ENCODE measurements around the gene HOXA10.

HOXA10 gene

DNA sequence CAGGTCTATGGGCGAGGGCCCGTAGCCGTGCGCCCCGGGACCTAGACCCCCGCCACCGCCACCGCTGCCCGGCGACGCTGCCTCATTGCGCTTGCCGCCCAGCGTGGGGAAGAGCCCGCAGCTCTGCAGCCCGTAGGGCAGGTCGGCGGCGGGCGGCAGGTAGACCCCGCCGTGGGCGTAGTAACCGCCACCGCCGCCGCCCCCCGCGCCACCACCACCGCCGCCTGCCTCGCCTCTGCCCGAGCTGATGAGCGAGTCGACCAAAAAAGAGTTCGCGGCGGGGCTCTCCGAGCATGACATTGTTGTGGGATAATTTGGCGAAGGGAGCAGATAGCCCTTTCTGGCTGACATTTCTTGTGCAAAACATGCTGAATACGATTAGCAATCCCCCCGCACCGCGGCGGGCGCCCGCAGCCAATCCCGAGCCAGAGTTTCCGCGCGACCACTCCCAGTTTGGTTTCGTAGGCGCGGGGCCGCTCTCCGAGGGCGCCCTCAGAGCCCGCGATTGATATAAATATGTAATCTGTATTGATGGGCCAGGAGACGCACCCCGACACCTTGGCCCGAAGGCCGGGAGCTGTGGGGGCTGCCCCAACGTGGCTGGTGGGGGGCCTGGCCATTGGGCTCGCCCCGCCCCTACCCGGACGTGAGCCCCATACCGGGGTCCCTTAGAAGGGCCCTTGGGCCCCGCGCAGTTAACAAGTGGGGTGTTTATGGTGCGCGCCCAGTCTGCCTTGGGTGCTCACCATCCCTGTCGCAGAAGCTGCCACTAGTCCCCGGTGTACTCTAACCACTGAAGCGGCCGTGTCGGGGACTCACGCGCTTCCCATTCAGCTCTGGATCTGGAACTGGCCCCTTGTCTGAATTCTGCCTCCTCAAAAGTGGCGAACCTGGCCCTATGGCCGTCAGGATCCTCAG lies at the start of gene HOXA10:
Gene HOXA10, minus strand, starts transcription at position 365 of the 918 bp plus-strand sequence. Its CDS starts 14 bp downstream, at position 351.
- peak; percentile 76 for DNase-seq

DNA sequence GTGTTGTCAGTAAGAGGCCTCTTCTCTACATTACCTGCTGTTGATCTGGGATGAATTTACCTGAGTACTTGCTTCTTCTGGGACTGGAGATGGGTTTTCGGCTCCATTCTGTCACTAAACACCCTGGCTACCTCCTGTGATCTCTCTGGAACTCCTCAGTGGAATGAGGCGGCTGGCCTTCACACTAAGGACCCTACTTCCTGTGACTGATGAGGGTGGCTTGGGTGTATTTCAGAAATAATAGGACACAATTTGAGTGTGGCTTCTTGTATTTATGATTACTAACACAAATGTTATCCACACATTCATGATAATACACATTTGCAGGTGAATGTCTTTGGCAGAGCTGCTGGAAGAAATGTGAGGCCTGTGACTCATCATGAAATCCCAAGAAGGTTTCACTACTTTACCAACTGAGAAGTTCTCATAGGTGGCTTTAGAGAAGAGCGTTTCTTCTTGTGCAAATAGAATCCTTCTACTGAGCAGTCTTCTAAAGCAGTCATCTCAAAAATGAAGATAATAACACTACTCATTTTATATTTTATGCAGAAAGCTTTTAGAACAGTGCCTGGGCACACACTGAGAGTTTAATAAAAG lies 47.2 kb upstream of the HOXA10 start:
- DNase-seq, result no peak

DNA sequence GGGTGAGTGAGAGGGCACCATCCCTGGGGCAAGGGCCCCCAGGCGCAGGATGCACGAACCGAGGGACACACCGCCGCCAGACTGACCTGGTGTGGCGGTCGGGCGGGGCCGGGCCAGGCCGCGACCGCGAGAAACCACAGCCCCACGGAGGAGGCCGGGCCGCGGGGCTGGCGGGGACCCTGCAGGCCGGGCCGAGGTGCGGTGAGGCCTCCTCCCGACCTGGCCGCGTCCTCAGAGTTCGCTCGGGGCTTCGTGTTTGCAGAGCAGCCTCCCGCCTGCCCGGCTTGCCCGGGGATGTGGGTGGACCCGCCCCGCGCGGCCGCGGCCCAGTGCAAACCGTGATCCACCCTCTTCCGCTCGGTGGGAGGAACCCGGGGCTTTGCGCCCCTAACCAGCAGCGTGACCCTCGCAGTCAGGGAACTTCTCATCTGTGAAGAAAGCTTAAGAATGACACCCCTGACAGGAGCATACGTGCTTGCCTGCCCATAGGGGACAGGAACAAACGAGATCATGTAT lies 46.4 kb upstream of the HOXA10 start:
- no peak for DNase-seq

DNA sequence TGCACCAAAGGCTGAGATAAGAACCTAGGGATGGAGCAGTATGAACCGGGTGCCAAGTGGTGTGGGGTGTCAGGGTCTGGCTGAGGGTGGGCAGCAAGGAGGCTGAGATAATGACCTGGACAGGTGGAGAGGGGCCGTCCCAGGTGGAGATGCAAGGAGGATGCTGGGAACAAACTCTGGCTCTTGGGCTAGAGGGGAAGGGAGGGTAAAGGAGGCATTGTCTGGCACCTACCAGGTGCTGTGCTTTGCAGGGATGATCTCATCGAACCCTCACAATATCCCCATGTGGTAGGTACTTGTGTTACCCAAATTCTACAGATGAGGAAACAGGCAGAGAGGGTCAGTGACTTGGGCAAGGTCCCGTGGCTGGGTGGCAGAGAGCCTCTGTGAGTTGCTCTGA lies 45.7 kb upstream of the HOXA10 start:
- DNase-seq, result no peak

DNA sequence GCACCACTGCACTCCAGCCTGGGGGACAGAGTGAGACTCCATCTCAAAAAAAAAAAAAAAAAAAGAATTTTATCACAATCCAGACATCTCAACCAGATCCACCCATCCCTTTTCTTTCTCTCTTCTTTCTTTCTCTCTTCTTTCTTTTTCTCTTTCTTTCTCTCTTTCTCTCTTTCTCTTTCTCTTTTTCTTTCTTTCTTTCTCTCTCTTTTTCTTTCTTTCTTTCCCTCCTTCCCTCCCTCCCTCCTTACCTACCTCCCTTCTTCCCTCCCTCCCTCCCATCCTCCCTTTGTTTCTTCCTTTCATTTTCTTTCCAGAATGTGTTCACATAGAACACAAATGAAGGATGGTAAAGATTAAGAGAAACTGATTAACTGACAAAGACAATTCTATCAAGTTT lies 43.8 kb upstream of the HOXA10 start:
- no peak for DNase-seq

- no peak for DNase-seq
Measured at GRCh38 chr7:27215356-27215755, 41.2 kb upstream of the HOXA10 start.

GRCh38 chr7:27214239-27214950 lies 40.3 kb upstream of the HOXA10 start:
- DNase-seq, result no peak

GRCh38 chr7:27213433-27214238 lies 39.5 kb upstream of the HOXA10 start:
- DNase-seq, result no peak

GRCh38 chr7:27212497-27213432 lies 38.6 kb upstream of the HOXA10 start:
- no peak for DNase-seq

GRCh38 chr7:27211764-27212204 lies 37.7 kb upstream of the HOXA10 start:
- no peak for DNase-seq

GRCh38 chr7:27211084-27211446 lies 36.9 kb upstream of the HOXA10 start:
- no peak for DNase-seq

DNA sequence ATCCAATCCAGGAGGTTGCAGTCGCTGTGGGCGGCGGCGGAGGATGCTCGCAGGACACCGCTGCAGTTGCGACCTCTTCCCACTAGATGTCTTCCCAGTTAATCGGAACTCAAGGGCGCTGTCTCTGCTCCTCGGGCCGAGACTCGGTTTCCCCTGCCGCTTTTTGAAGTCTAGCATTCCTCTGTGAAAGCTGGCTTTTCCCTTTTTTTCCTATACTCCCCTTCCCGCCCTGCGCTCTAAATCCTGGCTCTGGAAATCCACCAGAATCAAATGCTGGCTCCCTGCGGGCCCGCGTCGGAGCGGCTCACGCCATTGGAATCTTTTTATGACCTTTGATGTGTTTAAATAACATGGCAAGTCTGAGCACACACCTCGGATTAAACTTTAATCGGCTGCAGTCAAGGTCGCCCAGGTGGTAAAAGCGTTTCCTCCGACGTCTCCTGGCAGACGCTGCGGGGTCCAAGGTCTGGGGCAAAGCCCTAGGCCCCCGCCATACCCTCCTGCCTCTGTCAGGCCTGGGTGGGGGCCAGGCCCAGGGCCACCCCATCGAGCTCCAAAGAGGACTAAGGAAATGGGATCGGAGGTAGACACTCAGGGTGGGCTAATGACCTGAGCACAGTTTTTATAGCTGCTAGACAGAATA lies 36.4 kb upstream of the HOXA10 start:
- DNase-seq, result peak; percentile 6

- no peak for DNase-seq
Measured at GRCh38 chr7:27209933-27210440, 35.9 kb upstream of the HOXA10 start.

DNA sequence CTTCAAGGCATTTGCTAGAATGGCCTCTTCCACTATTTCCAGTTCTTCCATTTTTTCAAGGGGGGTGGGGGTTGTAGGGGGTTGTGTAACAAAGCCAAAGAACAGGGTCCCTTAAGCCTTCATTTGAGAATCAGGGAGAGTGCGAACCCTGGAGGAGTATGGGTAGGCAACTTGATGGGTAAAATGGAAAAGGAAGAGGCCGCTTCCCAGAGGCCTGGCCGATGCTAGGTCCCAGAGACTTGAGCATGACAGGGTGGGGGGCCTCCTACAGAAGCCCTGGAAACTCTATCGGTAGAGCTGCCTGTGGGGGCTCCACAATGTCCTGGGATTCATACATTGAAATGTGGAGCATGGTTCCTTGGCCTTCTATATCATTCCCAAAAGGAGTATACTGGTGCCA lies 34.9 kb upstream of the HOXA10 start:
- DNase-seq, result no peak

DNA sequence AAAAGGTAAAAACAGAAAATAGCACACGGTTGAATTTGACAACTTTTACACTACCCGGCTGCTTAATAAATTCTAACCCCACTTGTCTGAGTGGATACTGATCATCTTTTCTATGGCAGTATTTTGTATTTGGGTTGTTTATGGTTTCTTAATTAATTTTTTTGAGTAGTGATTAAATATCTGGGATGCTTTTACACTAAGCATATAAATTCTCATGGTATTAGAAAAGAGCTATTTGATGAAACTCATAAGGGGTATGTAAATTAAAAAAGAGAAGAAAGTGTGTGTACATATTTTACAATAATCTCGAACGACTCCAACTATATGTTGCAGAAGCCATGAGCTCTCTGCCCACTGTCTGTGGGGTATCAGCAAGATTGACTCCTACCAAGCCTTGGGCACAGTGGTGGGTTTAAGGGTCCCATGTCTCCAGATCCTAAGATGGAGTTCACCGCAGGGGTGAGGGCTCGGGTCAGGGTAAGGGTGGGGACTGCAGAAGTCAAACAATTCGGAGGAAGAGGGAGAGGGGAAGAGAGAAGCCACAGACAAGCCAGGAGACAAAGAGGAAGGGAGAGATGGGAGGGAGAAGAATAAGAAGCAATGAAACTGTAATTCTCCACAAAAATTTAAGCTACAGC lies 33.3 kb upstream of the HOXA10 start:
- no peak for DNase-seq

DNA sequence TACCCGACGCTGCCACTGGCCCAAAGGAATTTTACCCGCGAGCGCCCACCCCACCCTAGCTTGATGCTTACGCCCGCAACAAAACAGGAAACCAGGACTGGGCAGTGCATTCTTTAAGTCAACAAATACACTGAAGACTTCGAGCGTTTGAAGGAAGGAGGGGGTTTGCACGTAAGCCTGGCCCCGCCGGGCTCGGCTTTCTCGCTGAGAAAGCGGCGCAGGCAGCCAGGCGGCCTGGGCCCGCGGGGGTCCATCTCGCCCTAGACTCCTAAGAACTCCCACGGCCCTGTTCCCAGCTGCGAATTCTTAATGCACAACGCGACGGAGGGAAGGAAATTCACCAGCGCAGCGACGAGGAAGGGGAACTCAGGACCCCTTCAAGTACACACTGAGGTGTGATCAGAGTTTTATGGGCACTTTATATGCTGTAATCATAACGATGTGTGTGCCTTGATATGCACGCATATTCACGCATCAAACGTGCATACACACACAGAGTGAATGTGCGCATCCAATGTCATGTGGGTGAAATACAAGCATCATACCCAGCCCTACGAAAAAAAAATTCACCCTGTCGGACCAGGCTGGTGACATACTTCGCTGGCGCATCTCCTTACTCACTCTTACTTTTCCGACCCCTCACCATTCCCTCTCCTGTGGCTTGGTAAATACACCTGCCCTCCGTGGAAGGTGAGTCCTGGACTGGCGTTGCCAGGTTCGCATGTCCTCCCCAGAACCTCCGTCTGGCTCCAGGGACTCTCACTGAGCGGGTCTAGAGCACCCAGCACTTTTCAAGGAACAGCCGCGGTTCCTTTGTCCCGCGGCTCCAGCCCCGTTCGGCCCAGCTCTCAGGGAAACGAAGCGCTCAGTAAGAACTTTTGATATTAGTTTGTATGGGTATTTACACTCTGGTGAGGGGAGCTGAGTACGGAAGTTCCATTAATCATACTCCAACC lies 31.5 kb upstream of the HOXA10 start:
- DNase-seq, result no peak

DNA sequence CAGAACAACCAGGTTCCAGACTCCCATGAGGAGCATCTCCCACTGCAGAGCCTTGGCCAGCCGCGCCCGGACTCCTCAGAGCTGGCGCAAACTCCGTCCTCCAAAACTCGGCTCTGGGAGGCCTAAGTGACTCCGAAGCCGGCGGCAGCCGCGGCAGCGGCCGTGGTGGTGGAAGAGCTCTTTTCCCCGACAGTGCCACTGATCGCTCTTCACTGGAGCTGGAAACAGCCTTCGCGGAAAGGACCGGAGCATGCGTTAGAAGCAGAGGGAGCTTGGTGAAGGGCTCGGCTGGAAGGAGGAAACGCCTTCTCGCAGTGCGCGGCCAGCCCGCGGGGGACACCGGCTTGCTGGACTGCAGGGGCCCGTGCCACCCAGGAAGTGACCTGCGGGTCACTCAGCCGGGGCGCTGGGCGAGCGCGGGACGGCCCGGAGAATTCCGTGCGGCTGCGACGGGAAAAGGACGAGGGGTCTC lies 30.8 kb upstream of the HOXA10 start:
- no peak for DNase-seq

DNA sequence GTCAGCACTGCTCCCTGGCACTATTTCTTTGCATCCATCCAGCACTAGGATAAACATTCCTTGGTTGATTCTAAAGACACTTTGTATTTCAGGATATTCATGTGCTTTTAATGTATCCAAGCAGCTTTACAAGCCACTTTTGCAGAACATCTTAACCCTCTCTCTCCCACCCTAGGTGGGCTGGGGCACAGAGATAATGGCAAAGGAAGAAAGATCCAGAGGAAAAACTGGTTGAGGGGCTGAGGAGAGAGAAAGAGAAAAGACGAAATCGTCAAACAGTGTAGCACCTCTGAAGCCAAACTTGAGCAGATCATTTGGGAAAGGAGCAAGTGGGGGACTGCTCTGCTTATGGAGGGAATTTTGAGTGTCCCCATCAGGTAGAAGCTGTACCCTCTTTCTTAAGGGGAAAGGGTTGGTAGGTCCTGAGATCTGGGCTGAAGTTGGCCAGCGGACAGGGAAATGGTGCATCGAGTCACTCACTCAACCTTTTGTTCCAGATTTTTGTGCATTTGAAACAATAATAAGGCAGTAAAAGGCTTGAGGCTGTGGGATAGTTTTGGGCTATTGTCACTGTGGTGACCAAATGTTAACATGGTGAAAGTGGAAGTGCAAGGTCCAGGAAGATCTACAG lies 30.0 kb upstream of the HOXA10 start:
- no peak for DNase-seq
